ENCODE data around the gene TPSG1.

GRCh38 chr16:1194665-1195392 is 30.2 kb downstream of the TPSG1 start:
- TF ChIP-seq CTCF (conservative IDR thresholded peaks at IDR 0.05 in 1 of 2, IDR thresholded peaks at IDR 0.05 in 1 of 2; ENCODE audit: extremely low read depth in 1 of 2, insufficient read depth in 1 of 2, low read depth in 1 of 2, low read length in 2 of 2) (peak; percentile 25 to 73), EZH2 (IDR thresholded peaks at IDR 0.05; ENCODE audit: borderline replicate concordance, low read length) (no peak)

All from mammary epithelial cell (primary cell).